IPS-15b (cell line): ENCODE results near the gene OTUD7B.

Experiments
- H3K27me3 ChIP-seq: one replicate; pipeline ENCODE4 v1.6.1; 2013; ENCODE audit warnings: low read length; ENCODE audit not compliant: control insufficient read depth, insufficient read depth
- H3K36me3 ChIP-seq: one replicate; pipeline ENCODE4 v1.6.1; 2013; ENCODE audit warnings: low read length; ENCODE audit not compliant: control insufficient read depth, insufficient read depth
- H3K4me1 ChIP-seq: one replicate; pipeline ENCODE4 v1.6.1; 2013; ENCODE audit warnings: mild to moderate bottlenecking, low read length; ENCODE audit not compliant: control insufficient read depth, insufficient read depth
- H3K4me3 ChIP-seq: one replicate; pipeline ENCODE4 v1.5.1; 2013; ENCODE audit warnings: low read depth, low read length
- H3K9ac ChIP-seq: one replicate; pipeline ENCODE4 v1.6.1; 2013; ENCODE audit warnings: low read depth, mild to moderate bottlenecking, low read length
- H3K9me3 ChIP-seq: one replicate; pipeline ENCODE4 v1.6.1; 2013; ENCODE audit warnings: mild to moderate bottlenecking, low read length; ENCODE audit not compliant: control insufficient read depth, insufficient read depth

Gene OTUD7B

DNA sequence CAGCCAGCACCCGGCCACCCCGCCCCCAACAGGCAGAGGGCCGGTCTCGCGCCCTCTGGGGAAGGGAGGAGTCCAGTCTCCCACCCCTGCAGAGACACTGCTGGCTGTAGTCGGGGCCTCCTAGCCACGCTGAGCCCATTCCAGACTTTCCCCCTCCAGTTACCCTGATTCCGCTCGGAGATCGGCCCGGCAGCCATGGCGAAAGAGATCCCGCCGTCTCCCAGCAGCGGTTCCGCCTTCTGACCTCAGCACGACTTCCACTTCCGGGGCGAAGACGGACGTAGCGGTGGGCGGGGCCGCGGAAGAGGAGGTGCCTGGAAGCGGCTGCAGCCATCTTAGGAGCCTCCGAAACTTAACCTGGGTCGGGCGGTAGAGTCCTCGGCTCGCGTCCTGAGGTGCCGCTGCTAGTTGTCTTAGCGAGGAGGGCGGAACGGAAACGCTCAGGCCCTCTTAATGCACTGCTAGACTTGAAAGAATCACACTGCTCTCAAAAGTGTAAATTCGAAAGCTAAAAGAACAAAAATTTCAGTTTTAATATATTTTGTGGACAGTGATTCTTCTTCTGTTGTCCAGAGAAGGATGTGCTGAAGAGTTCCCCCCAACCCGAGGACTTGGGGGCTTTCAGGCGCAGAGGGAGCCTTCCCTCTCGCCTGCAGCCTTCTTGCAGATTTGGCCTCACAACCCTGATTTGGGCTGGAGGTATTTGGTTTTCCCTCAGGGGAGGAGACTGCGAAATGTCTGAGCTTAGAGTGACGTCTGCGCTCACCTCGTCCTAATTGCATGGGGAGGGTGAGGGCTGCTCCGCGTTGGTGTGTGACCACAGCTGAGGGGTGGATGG, 82.7 kb downstream of the OTUD7B start, which contains the start of gene SF3B4:
TSS of gene SF3B4 (minus strand) at position 241 of the 838 bp plus-strand sequence. CDS start at position 197, 44 bp downstream.
- Histone ChIP-seq H3K4me3 (peak within 1 kb of the TSS; percentile 73), H3K36me3 (peaks cover 36% of the 10 kb centered on the region), H3K4me1 (peaks cover 6% of the 10 kb centered on the region), H3K9me3 (no peaks in the 10 kb centered on the region), H3K9ac (peak within 1 kb of the TSS; percentile 95), H3K27me3 (no peaks in the 10 kb centered on the region)

DNA sequence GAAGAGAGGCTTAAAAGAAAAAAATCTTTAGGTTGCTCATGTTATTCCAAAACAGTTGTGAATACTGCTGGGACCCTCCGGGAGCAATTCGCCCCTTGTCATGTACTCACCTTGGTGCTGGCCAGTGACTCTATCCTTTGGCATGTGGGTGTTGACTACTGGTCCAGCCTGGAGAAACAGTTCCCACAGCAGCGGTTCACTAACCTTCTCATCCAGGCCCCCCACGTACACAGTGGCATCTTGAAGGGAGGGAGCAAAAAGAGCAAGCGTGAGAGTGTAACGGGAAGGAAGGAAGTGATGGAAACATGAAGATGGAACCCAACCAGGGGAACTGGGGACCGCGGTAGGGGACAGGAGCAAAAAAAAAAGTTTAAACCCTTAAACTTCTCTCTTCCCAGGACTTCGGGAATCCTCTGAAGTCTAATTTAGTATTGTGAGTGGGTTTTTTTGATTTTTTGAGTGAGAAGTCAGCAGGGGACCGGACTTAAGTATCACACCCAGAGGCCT, 83.4 kb downstream of the OTUD7B start:
- Histone ChIP-seq H3K4me1 (peaks cover 6% of the 10 kb centered on the region), H3K9me3 (no peaks in the 10 kb centered on the region), H3K4me3 (peak overlapping the region; percentile 73), H3K36me3 (peaks cover 36% of the 10 kb centered on the region), H3K27me3 (no peaks in the 10 kb centered on the region), H3K9ac (peak overlapping the region; percentile 95)

GRCh38 chr1:149926296-149926695, 84.2 kb downstream of the OTUD7B start:
- peak overlapping the region; percentile 73 for H3K4me3 ChIP-seq
- no peak overlapping the region for H3K9ac ChIP-seq
- H3K27me3 ChIP-seq = no peaks in the 10 kb centered on the region
- peaks cover 6% of the 10 kb centered on the region for H3K4me1 ChIP-seq
- no peaks in the 10 kb centered on the region for H3K9me3 ChIP-seq
- peaks cover 36% of the 10 kb centered on the region for H3K36me3 ChIP-seq

DNA sequence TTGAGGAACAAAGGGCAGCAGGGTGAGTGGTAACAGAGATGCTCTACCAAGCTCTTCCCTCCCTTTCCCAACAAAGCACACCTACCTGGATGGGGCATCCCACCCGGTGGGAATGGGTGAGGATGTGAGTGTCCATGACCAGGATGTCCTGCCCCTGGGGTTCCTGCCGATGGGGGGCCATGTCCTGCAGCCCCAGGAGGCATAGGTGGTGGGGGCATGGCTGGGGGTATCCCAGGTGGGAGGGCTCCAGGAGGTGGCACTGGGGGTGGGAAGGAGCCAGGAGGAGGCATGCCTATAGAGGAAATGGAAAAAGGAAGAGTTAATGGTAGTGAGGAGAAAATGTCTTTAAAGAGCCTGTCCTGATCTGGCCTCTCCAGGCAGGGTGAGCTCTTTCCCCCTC, 84.8 kb downstream of the OTUD7B start:
- Histone ChIP-seq H3K9ac (no peak overlapping the region), H3K9me3 (no peaks in the 10 kb centered on the region), H3K4me3 (no peak overlapping the region), H3K36me3 (peaks cover 36% of the 10 kb centered on the region), H3K27me3 (no peaks in the 10 kb centered on the region), H3K4me1 (peaks cover 6% of the 10 kb centered on the region)

- Histone ChIP-seq H3K36me3 (peaks cover 36% of the 10 kb centered on the region), H3K4me3 (no peak overlapping the region)
Observed at GRCh38 chr1:149925345-149925744, 85.2 kb downstream of the OTUD7B start.

DNA sequence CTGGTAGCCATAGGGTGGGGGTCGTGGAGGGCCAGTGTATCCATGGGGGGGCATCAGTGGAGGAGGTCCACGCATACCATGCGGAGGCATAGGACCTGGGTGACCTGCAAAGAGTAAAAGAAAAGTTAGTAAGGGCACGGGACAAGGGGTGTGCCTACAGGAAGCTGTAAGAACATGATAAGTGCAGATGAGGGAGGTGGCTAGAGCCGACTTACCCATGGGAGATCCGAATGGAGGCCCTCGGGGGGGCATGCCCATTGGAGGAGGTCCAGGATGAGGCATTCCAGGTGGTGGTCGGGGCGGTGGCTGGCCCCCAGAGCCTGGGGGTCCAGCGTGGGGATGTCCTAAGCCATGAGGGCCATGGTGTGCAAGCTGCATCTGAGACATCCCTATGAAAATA, 86.9 kb downstream of the OTUD7B start:
- Histone ChIP-seq H3K36me3 (peaks cover 36% of the 10 kb centered on the region), H3K4me3 (no peak overlapping the region), H3K4me1 (peaks cover 4% of the 10 kb centered on the region), H3K27me3 (no peaks in the 10 kb centered on the region), H3K9me3 (no peaks in the 10 kb centered on the region), H3K9ac (no peak overlapping the region)

More at GRCh38 chr1:149925345-149925744, 85.2 kb downstream of the OTUD7B start:
- Histone ChIP-seq H3K9ac (no peak overlapping the region), H3K27me3 (no peaks in the 10 kb centered on the region), H3K9me3 (no peaks in the 10 kb centered on the region), H3K4me1 (peaks cover 6% of the 10 kb centered on the region)

DNA sequence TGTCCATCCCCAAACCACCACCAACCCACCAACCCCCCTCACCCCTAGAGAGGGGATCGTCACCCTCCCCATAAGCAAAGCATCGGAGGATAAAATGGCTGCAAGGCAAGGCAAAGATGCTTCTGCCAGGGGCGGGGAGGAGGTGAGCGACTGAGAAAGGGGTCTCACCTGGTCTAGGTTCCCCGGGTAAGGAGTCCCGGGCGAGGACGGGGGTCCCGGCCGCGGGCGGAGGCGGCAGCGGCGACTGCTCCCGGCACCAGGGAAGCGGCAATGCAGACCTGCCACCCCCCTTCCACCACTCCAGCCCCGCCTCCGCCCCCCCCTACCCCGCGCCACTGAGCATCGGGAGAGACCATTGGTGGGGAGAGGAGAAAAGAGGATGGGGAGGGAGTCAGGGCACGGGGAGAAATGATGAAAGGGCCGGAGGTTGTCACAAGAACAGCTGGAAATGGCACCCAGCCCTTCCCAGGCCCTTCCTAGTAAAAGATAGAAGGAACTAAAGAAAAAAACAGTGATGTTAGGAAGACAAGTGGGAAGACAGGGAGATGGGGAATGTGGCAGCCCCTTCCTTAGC, 92.9 kb downstream of the OTUD7B start, which contains the start of gene SV2A:
TSS of gene SV2A (minus strand) at position 274 of the 574 bp plus-strand sequence. CDS start 4,004 bp downstream, outside the sequence.
- Histone ChIP-seq H3K9me3 (no peaks in the 10 kb centered on the region), H3K4me1 (peaks cover 6% of the 10 kb centered on the region), H3K36me3 (no peaks in the 10 kb centered on the region), H3K9ac (peak within 1 kb of the TSS; percentile 74), H3K4me3 (peak within 1 kb of the TSS; percentile 73), H3K27me3 (no peaks in the 10 kb centered on the region)

DNA sequence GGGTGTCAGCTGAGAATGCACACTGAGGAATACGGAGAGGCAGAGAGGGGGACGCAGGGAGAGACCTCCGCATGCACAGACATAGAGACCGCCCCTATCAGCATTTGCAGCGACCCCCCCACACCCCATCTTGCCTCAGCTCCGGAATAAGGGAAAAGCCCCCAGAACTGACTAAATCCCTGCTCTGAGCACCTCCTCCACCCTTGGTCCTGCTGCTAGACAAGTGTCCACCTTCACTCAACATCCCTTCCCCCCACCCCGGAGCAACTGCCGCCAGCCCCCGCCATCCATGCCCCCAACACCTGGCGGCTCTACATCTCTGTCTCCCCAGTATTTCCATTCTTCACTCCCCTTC, 93.7 kb downstream of the OTUD7B start:
- H3K4me1 ChIP-seq = peaks cover 6% of the 10 kb centered on the region
- H3K9ac ChIP-seq = no peak overlapping the region
- peak overlapping the region; percentile 73 for H3K4me3 ChIP-seq
- no peaks in the 10 kb centered on the region for H3K9me3 ChIP-seq
- no peaks in the 10 kb centered on the region for H3K27me3 ChIP-seq
- H3K36me3 ChIP-seq = no peaks in the 10 kb centered on the region

DNA sequence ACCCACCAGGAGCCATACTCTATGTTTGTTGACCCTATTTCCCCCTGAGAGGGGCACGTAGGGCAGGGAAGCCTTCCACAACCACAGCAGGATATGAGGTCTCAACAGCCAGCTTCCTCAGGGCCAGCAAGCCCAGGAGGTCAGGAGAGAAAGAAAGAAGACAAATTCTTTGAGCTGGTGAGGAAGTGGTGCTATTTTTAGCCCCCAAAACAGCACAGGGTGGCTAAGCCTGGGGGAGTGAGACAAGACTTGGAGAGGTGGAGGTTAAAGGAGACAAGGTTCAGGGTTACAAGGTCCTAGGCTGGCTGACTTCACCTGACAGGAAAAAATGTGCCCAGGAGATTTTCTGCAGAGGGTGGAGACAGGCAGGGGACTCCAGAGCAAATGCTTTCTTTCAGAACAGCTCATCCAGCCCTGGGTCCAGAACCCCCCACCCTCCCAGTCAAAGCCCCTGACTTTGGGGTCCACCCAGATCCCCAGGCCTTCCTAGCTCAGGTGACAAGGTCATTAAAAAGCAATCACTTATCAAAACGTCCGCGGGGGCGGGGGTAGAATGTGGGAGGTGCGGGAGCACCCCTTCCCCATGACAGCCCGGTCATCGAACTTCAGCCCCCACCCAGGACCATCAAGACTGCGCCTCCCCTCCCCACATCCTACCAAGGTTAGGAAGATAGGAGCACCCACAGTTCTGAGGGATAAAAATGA, 94.2 kb downstream of the OTUD7B start:
- peaks cover 6% of the 10 kb centered on the region for H3K4me1 ChIP-seq
- peaks cover 5% of the 10 kb centered on the region for H3K36me3 ChIP-seq
- no peaks in the 10 kb centered on the region for H3K9me3 ChIP-seq
- no peaks in the 10 kb centered on the region for H3K27me3 ChIP-seq
- no peak overlapping the region for H3K9ac ChIP-seq
- H3K4me3 ChIP-seq = peak overlapping the region; percentile 73

DNA sequence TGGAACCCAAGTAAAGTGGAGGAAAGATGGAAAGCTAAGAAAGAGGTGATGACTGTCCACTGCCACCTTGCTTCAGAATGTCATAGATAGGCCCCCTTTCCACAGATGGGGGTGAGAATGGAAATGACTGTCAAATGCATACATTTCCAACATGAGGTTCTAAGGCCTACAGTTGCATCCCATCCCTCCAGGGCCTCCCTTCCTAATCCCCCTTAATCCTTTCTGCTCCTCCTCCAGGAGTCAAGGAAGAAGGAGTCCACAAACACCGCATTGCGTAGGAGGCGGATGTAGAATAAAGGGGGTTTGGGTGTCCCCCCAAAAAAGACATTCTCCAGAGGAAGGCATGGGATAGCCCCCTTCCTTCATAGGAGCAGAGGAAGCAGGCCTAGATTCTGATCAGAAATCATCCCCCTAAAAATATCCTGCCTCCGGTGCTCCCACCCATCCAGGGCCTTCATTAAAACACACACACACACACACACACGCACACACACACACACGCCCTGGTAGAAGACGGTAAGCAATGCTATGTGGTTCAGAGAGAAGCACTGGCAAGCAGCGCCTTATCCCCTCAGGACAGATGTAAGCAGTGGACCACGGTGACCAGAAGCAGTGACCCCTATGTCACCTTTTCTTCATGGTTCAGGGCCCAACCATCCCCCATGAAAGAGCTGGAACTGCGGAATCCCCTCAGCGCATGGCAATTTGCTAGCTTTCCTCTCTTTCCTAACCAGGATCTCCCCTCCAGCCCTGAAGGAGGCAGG, 94.9 kb downstream of the OTUD7B start:
- no peak overlapping the region for H3K9ac ChIP-seq
- no peaks in the 10 kb centered on the region for H3K27me3 ChIP-seq
- peaks cover 7% of the 10 kb centered on the region for H3K36me3 ChIP-seq
- no peaks in the 10 kb centered on the region for H3K9me3 ChIP-seq
- H3K4me1 ChIP-seq = peaks cover 6% of the 10 kb centered on the region
- peak overlapping the region; percentile 73 for H3K4me3 ChIP-seq

GRCh38 chr1:149914545-149914944, 96.0 kb downstream of the OTUD7B start:
- no peaks in the 10 kb centered on the region for H3K9me3 ChIP-seq
- no peaks in the 10 kb centered on the region for H3K27me3 ChIP-seq
- no peak overlapping the region for H3K4me3 ChIP-seq
- H3K9ac ChIP-seq = no peak overlapping the region
- peaks cover 6% of the 10 kb centered on the region for H3K4me1 ChIP-seq
- H3K36me3 ChIP-seq = peaks cover 12% of the 10 kb centered on the region
